Right lobe of liver (tissue), 6 donors: ENCODE data around the gene DPY19L1. TPM values are rescaled to one million over a fixed set of nuclear protein-coding genes. Genes with fewer than 3 reads are reported as not detected.
"Not testable (repeated sequence)": the region's sequence is repeated elsewhere in the genome, so short reads cannot be mapped to it uniquely, and the experiment has no call there.

Source experiments
- ATAC-seq, 4 donors: fragments of 200-7000 bp; cut with Tn5 transposase; one replicate each; pipeline ENCODE4 v1.9.1; 2020; ENCODE audit warnings: mild to moderate bottlenecking in 4 of 4, moderate library complexity in 4 of 4
- DNase-seq, 3 donors: peaks; one replicate each; pipeline ENCODE4 v3.0.0-alpha.2; 2020
- H3K27ac ChIP-seq, 3 donors: fragments of 200-600 bp; one replicate each; pipeline ENCODE4 v1.8.0; 2022
- H3K27me3 ChIP-seq, 2 donors: fragments of 200-600 bp; one replicate each; pipeline ENCODE4 v1.8.0; 2022
- H3K36me3 ChIP-seq, 4 donors: fragments of 200-600 bp; sonication (generic) in 1 of 4; one replicate each; pipeline versions ENCODE4 v1.5.1 to v1.8.0; 2017 to 2022; ENCODE audit warnings: control low read depth in 1 of 4
- H3K4me1 ChIP-seq, 4 donors: fragments of 200-600 bp; sonication (generic) in 1 of 4; one replicate each; pipeline versions ENCODE4 v1.5.1 to v1.8.0; 2017 to 2022; ENCODE audit warnings: control low read depth in 1 of 4
- H3K4me3 ChIP-seq, 3 donors: fragments of 200-600 bp; one replicate each; pipeline ENCODE4 v1.8.0; 2022
- H3K9me3 ChIP-seq, 4 donors: fragments of 200-600 bp; sonication (generic) in 1 of 4; one replicate each; pipeline versions ENCODE4 v1.5.1 to v1.8.0; 2017 to 2022; ENCODE audit warnings: control low read depth in 1 of 4
- CTCF ChIP-seq, 4 donors: fragments of 200-600 bp in 3 of 4; fragments of 450-650 bp in 1 of 4; IDR thresholded peaks; one replicate each; pipeline versions ENCODE4 v1.5.1 to v1.8.0; 2016 to 2022; ENCODE audit warnings: antibody characterized with exemption in 4 of 4, mild to moderate bottlenecking in 2 of 4
- POLR2A ChIP-seq: fragments of 450-650 bp; IDR thresholded peaks from one replicate; pipeline ENCODE4 v1.6.1; 2017; ENCODE audit warnings: antibody characterized with exemption, mild to moderate bottlenecking
- WGBS: methylation state at CpG from one replicate; pipeline ENCODE4 v1.1.6; 2018; ENCODE audit warnings: low coverage, low lambda C conversion rate; ENCODE audit not compliant: insufficient coverage; ENCODE audit errors: missing lambda C conversion rate; 5-methylcytosine and 5-hydroxymethylcytosine counted together
- intact Hi-C, 2 donors: fragments of 100-400 bp; cut with DNase I; formaldehyde crosslinking; loops; one replicate each; pipeline versions ENCODE4 v1.11.2 to v1.14.1; 2022
- total RNA-seq, 6 experiments: library from RNA; depleted of rRNA in 2 of 6; stranded (reverse); fragments of >200 nt in 2 of 6; fragmentation: NEBNext Ultra II Directional in 3 of 6; extraction: Animal tissue kit (Norgen Biotek cat#: 25700) in 3 of 6; gene quantifications; one replicate each; pipeline versions ENCODE4 v1.1.0 to v1.2.4, GENCODE V29; 2016 to 2023
- donor health status: DM: no; HTN: yes; CAD: no.
- donor health status: DM: no; HTN: no; CAD: no.
- donor health status: DM: no; HTN: no; CAD: no.
- donor health status: DM: no; HTN: yes; CAD: no.
- donor health status: DM: no; HTN: yes; CAD: no.

The DPY19L1 gene
- total RNA-seq, 6 experiments from 2014 or later, result 14.2 to 23.4 (median 17.3) TPM

GRCh38 chr7:34958021-34958420 is 79.3 kb downstream of the DPY19L1 start:
- 90% methylated on average over 1 of the region's 1 CpG for WGBS
- no peaks in the 10 kb centered on the region for H3K36me3 ChIP-seq
- H3K4me3 ChIP-seq, result no peak overlapping the region
- no peaks in the 10 kb centered on the region for H3K9me3 ChIP-seq
- H3K27ac ChIP-seq, result no peak overlapping the region
- ATAC-seq, result no peak
- no peaks in the 10 kb centered on the region for H3K4me1 ChIP-seq
- TF ChIP-seq CTCF (IDR thresholded peaks at IDR 0.05), result no peak
- TF ChIP-seq POLR2A, result no peak
- no peak for DNase-seq
- no peaks in the 10 kb centered on the region for H3K27me3 ChIP-seq
- intact Hi-C loops, result no loop called here

- DNase-seq, result no peak
- Histone ChIP-seq H3K4me3 (no peak overlapping the region), H3K4me1 (no peaks in the 10 kb centered on the region), H3K9me3 (no peaks in the 10 kb centered on the region), H3K27me3 (no peaks in the 10 kb centered on the region), H3K27ac (no peak overlapping the region), H3K36me3 (no peaks in the 10 kb centered on the region)
- intact Hi-C loops, result no loop called here
- ATAC-seq, result no peak
- WGBS, result 90% methylated on average over 3 of the region's 3 CpGs
- TF ChIP-seq CTCF (IDR thresholded peaks at IDR 0.05) (no peak), POLR2A (no peak)
Observed at GRCh38 chr7:34952822-34953221, 84.5 kb downstream of the DPY19L1 start.

GRCh38 chr7:34949361-34949760 is 87.9 kb downstream of the DPY19L1 start:
- peaks cover 0 to 8% (median 0%) of the 10 kb centered on the region in 4 donors for H3K36me3 ChIP-seq
- no peak for TF ChIP-seq CTCF (IDR thresholded peaks at IDR 0.05)

GRCh38 chr7:34947427-34947826 is 89.9 kb downstream of the DPY19L1 start:
- WGBS, result 72% methylated on average over 2 of the region's 2 CpGs
- H3K36me3 ChIP-seq, H3K4me3 ChIP-seq, H3K4me1 ChIP-seq, DNase-seq, H3K9me3 ChIP-seq, H3K27ac ChIP-seq, ATAC-seq, H3K27me3 ChIP-seq, intact Hi-C loops: not testable (repeated sequence)

More at GRCh38 chr7:34949361-34949760, 87.9 kb downstream of the DPY19L1 start:
- Histone ChIP-seq H3K4me1 (no peaks in the 10 kb centered on the region), H3K4me3 (no peak overlapping the region), H3K9me3 (no peaks in the 10 kb centered on the region), H3K27me3 (no peaks in the 10 kb centered on the region), H3K27ac (no peak overlapping the region)
- ATAC-seq (no peak), DNase-seq (no peak)
- intact Hi-C loops, result no loop called here

- no peak for DNase-seq
- WGBS, result 90% methylated on average over 4 of the region's 4 CpGs
- TF ChIP-seq POLR2A (no peak), CTCF (IDR thresholded peaks at IDR 0.05) (no peak)
- no peak for ATAC-seq
- intact Hi-C loops, result no loop called here
- H3K27me3 ChIP-seq, result no peaks in the 10 kb centered on the region
- no peak overlapping the region for H3K27ac ChIP-seq
- H3K4me1 ChIP-seq, result no peaks in the 10 kb centered on the region
- H3K9me3 ChIP-seq, result no peaks in the 10 kb centered on the region
- no peak overlapping the region for H3K4me3 ChIP-seq
- peaks cover 0 to 8% (median 0%) of the 10 kb centered on the region in 4 donors for H3K36me3 ChIP-seq
Observed at GRCh38 chr7:34946486-34946885, 90.8 kb downstream of the DPY19L1 start.

- ATAC-seq, H3K4me3 ChIP-seq: not testable (repeated sequence)
Observed at GRCh38 chr7:34945894-34946477, 91.3 kb downstream of the DPY19L1 start.

More at GRCh38 chr7:34945894-34946477, 91.3 kb downstream of the DPY19L1 start:
- H3K27ac ChIP-seq, intact Hi-C loops, DNase-seq, H3K27me3 ChIP-seq, H3K4me1 ChIP-seq, H3K36me3 ChIP-seq, H3K9me3 ChIP-seq: not testable (repeated sequence)
- 78% methylated on average over 6 of the region's 7 CpGs for WGBS
